NCI-H748 (cell line): Measurements from ENCODE around the gene PWWP2B.

Source experiments
- DNase-seq: peaks from one replicate; lab custom pipeline; 2025; ENCODE audit not compliant: unreplicated experiment; lab: John Stamatoyannopoulos, UW

PWWP2B gene

GRCh38 chr10:132455986-132456847 is 59.2 kb downstream of the PWWP2B start:
- DNase-seq = no peak

DNA sequence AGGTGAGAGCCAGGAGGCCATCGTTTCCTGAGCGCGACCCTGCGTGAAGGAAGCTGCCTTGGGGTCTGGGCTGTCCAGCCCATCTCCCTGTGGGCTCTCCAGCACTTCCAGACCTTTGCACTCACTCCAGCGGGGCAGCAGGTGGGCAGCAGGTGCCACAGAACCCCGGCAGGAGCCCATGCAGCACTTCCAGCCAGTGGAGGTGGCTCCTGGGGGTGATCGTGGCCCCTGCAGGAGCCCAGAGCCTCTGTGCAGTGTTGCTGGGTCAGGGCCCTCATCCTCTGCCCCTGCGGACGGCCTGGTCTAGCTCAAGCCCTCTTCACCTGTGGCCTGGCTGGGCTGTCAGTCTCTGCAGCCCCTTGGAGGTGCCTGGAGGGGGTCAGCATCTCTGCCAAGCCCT is 59.9 kb downstream of the PWWP2B start:
- DNase-seq = no peak

DNA sequence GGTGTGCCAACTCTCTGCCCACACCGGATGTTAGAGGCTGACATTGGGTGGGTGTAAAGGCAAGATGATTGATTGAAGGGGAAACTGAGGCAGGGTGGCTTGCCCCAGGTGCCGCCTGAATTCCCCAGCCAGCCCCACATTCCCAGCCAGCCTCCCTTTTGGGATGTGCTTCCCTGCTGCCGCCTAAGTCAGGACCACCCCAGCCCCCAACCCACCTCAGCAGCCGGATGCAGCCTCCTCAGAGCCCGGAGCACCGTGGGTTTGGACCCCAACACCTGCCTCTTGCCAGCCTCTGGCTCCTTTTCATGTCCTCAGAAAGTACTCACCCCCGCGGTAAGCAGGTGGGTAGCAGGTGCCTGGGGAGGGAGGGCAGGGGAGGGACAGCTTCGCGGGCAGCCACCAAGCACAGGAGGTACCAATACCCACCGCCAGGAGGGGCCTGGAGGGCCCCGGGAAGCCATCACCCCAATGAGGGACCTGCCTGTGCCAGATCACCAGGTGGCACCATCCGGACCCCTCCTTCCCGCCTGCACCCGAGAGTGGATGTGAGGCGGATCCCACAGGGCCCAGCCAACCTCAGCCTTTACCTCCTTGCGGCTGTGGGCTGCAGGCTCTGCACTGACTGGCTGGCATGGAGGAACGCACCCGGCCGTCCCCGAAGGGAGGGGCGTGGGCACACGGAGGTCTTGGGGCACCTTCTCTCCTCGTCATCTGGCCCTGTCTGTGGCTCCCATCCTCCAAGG is 60.5 kb downstream of the PWWP2B start:
- DNase-seq = no peak

GRCh38 chr10:132458071-132458585 is 61.1 kb downstream of the PWWP2B start:
- peak; percentile 20 for DNase-seq

DNA sequence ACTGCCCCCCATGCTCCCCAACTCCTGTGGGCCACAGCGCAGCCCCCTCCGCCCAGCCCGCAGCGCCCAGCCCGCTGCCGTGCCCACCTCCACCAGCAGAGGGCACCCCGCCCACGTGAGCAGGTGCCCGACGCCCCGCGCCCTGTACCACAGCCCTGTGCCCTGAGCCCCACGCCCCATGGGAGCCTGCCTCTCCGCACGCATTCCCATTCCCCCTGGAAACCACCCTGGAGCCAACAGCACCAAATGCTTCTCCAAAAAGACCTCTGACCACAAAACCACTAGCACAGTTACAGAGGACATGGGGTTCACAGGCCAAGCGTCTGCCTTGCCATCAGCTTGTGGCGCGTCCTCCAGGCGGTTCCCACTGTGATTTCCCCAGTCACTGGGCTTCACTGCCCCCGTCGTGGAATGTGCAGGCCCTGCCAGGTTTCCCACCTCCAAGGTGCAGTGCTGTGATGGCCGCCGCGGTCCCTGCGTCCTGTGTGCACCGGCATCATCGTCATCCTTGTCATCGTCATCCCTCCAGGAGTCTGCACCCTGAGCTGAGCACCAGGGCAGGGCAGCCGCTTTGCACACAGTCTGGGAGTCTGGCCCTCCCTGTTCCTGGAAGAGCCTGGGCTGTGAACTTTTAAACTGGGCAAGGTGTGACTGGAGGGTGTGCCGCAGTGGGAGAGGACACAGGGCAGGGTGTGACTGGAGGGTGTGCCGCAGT is 61.7 kb downstream of the PWWP2B start:
- DNase-seq = peak; percentile 20

DNA sequence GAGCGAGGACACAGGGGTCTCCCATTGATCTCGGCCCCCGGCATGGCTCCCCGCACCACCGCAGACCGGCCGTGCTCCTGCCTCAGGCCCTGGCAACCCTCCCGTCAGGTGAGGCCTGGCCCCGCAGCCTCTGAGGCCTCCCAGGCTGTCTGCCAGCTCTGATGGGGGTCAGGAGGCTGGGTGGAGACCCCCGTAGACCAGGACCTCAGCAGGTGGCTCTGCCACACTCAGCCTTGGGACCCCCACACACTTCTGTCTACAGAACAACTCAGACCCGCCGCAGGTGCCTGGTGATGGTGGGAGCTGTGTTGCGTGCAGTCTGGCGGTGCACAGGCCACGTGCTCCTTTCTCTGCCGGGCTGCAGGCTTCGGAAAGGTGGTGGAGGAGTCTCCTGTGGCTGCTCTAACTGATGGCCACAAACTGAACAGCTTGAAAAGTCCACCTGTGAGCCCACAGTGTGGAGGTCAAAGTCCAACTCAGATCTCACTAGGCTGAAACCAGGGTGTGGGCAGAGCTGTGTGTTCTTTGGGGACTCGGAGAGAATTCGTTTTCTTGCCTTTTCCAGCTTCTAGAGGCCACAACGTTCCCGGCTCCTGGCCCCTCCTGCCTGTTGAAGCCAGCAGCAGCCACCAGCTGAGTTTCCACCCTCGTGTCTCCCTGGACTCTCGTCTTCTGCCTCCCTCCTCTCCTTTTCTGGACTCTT is 62.5 kb downstream of the PWWP2B start:
- DNase-seq = no peak

GRCh38 chr10:132460071-132460470 is 63.1 kb downstream of the PWWP2B start:
- no peak for DNase-seq

DNA sequence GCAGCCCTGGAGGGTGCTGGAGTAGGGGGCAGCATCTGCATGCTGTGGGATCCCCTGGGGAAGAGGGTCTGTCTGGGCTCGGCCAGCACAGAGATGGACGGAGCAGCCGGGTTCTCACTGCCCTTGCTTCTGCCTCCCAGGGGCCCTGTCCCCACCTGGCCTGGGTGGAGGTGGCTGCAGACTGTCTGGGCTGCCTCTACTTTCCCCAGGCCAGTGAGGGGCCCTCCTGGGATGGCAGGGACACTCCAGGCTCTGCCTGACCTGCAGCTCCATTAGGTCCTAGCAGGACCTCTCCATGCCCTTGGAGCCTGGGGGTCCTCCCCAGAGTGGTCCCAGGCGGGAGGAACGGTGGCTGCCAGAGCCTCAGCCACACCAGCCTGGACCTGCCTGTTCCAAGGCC is 63.7 kb downstream of the PWWP2B start:
- no peak for DNase-seq

DNA sequence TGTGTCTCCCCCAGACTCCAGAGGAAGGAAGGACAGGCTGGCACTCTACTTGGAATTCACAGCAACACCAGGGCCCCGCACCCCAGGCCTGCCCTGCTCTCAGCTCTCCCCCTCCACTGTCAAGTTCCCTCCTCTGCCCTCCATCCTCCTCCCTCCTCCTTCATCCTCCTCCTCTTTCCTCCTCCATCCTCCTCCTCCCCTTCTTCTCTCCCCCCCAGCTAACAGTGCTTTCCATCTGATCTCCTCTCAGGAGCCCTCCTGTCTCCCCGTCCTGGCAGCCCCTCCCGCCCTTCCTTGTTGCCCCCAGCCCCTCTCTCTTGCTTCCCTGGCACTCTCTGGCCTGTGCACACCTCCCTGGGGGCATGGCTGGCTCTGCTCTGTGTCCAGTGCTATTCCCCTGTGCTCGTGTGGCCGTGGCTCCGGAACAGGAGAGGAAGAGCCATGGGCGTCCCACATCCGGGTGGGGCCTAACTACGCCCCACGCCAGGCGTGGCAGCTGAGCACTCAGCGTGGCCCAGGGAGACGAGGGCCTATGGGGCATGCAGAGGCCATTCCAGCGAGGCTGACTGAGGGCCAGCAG is 64.2 kb downstream of the PWWP2B start:
- DNase-seq = no peak

DNA sequence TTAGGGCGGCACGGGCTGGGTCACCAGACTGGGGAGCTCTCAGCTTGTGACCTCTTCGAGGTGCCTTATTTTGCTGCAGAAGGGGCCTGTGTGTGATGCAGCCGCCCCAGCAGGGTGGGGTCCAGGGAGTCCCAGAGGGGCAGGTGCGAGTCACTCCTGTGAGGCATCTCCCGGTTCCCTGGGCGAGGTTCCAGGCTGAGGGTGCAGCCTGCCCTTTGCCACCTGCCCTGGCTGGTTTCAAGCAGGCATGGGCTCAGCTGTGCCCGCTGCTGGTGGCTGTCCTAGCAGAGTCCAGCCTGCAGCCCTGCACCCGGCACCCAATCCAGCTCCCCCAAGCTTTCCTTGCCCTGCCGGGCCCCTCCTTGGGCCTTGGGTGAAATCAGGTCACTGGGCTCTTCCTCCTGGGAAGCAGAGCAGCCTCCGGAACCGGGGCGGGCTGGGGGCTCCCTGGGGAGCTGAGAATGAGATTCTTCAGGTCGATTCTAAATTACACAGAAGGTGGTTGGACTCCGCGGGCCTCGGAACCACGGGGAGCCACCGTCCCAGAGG is 64.8 kb downstream of the PWWP2B start:
- no peak for DNase-seq

DNA sequence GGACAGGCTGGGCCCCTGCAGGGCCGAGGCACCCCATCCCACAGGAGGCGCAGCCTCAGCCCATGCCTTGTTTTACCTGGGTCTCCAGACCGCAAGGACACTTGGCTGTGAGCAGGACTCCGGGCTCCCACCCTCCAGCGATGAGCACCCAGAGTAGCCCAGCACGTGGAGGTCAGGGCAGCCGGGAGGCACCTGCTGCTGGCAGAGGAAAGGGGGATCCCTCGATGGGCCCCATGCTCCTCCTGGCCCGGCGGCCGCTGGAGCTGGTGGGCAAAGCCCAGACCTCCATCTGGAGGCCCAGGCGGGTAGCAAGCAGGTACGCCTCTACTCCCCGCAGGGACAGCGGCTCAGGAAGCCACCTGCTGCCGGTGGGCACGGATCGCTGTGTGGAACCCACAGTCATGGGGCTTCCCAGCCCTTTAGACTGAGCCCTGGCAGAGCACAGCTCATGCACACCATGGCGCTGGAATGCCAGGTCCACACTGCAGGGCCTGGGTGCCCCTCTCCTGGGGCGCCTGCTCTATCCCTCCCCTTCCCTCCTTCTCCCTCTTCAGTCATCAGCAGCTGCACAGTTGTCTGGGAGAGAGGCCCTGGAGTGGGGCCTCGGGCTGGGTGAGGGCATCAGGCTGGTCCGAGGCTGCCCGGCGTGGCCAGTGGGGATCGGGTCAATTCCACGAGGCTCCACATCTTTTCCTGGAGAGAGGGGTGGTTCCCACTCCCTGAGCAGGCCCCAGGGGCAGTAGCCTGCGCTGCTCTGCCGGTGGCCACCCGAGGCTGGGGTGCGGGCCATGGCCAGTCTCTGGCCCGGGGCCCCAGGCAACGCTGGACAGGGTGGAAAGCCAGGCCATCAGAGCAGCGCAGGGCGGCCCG is 65.7 kb downstream of the PWWP2B start:
- no peak for DNase-seq

GRCh38 chr10:132463333-132464255 is 66.6 kb downstream of the PWWP2B start:
- no peak for DNase-seq

- DNase-seq = no peak
These were observed 67.5 kb downstream of the PWWP2B start for GRCh38 chr10:132464256-132465192.

DNA sequence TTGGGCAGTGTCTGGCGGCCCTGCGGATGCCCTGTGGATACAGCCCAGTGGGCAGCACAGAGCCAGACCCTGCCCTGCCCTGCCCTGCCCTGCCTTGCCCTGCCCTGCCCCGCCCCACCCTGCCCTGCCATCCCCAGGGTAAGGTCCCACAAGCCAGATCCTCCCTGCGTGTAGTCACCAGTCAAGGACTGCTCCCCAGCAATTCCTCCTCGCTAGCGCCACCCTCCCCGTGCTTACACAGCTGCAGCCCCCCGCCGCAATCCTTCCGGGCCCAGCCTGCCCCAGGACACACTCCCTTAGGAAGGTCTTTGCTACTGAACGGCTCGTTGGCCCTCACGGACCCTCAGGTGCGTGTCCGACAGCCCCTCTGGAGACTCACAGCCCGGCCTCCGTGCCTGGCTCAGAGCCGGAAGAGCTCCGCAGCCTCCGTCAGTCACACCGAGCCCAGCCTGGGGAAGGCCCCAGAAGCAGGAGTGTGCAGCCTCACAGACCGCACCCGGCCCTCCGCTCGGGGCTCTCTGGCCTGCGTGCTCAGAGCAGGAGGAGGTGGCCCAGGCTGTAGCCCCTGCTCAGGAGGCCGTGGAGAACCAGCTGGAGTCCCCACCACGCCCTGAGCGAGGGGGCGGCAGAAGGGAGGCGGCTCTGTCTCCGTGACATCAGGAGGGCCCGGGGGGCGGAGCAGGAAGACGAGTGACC is 68.3 kb downstream of the PWWP2B start:
- DNase-seq = no peak

DNA sequence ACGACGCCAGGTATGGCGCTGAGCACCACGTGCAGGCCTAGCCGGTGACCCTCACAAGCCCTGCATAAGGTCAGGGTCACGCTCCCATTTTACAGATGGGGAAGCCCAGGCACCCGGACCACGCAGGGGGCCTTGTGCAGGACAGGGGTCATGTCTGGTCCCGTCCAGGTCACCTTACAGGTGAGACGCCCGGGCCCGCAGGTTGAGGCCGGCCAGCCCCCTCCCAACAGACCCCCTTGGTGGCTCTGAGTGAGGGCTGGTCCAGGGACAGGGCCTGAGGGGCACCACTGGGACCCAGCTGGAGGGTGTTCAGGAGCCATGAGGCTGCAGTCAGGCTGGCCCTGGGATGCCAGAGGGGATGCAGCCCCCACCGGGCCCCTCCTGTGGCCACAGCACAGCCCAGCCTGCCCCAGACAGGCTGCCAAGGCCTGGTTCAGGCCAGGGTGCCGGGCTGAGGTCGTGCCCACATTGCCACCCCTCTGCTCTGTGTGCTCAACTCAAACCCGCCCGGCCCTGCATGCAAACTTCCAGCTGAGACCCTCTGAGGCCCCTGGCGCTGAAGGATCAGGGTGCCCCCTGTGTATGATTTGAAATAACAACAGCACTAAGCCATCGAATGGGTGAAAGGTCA is 69.0 kb downstream of the PWWP2B start:
- no peak for DNase-seq
